ENCODE results near the gene TBC1D22B. TPM values are rescaled to one million over a fixed set of nuclear protein-coding genes. Genes with fewer than 3 reads are reported as not detected.

TBC1D22B gene
- total RNA-seq, 2 experiments from 2014 or later = 12.1 to 12.3 TPM

GRCh38 chr6:37362101-37362828 lies 104.7 kb downstream of the TBC1D22B start:
- CTCF ChIA-PET = interaction anchor here (0.6 to 1.7 kb wide), 4 partner anchors 10 to 37 kb away, joined by 3 to 7 read pairs (median 4); no protein-coding TSS in a partner anchor
- ATAC-seq (no peak), DNase-seq (no peak)
- Mint-ChIP-seq H3K36me3 (ENCODE audit: low read depth) (peaks cover 6% of the 10 kb centered on the region), H3K4me3 (no peak overlapping the region), H3K4me1 (ENCODE audit: low read depth) (peaks cover 7% of the 10 kb centered on the region), H3K27ac (no peak overlapping the region), H3K27me3 (no peaks in the 10 kb centered on the region), H3K9me3 (no peaks in the 10 kb centered on the region)
- TF ChIP-seq CTCF (IDR thresholded peaks at IDR 0.05) = no peak
- intact Hi-C loops (cut with micrococcal nuclease) = no loop called here
- POLR2A ChIA-PET = interaction anchor here (0.7 to 1.5 kb wide), 3 partner anchors 8 to 11 kb away, joined by 3 to 5 read pairs (median 4); partner anchors contain the start of gene RNF8

GRCh38 chr6:37365791-37366190 lies 108.2 kb downstream of the TBC1D22B start:
- CTCF ChIA-PET = interaction anchor here (0.7 to 3.7 kb wide), 5 partner anchors 9 to 126 kb away, joined by 3 to 14 read pairs (median 3); no protein-coding TSS in a partner anchor
- Mint-ChIP-seq H3K27me3 (no peaks in the 10 kb centered on the region), H3K27ac (no peak overlapping the region), H3K9me3 (no peaks in the 10 kb centered on the region), H3K36me3 (ENCODE audit: low read depth) (peaks cover 12% of the 10 kb centered on the region), H3K4me3 (no peak overlapping the region), H3K4me1 (ENCODE audit: low read depth) (peaks cover 5% of the 10 kb centered on the region)
- ATAC-seq (no peak), DNase-seq (no peak)
- intact Hi-C loops (cut with micrococcal nuclease) = no loop called here
- POLR2A ChIA-PET = interaction anchor here (0.7 kb wide), 1 partner anchor 23 kb away, joined by 3 read pairs; no protein-coding TSS in a partner anchor
- TF ChIP-seq CTCF (IDR thresholded peaks at IDR 0.05) = no peak

- Mint-ChIP-seq H3K36me3 (ENCODE audit: low read depth) (peaks cover 7% of the 10 kb centered on the region), H3K27me3 (no peaks in the 10 kb centered on the region), H3K9me3 (no peaks in the 10 kb centered on the region), H3K27ac (no peak overlapping the region), H3K4me1 (ENCODE audit: low read depth) (peaks cover 5% of the 10 kb centered on the region), H3K4me3 (no peak overlapping the region)
- TF ChIP-seq CTCF (IDR thresholded peaks at IDR 0.05) = no peak
- ATAC-seq (no peak), DNase-seq (no peak)
- CTCF ChIA-PET = interaction anchor here (0.5 to 3.7 kb wide), 4 partner anchors 15 to 199 kb away, joined by 3 to 14 read pairs (median 6); no protein-coding TSS in a partner anchor
- POLR2A ChIA-PET = interaction anchor here (1.0 kb wide), 1 partner anchor 50 kb away, joined by 4 read pairs; no protein-coding TSS in a partner anchor
- intact Hi-C loops (cut with micrococcal nuclease) = no loop called here
Measured at GRCh38 chr6:37366910-37367309, 109.3 kb downstream of the TBC1D22B start.

GRCh38 chr6:37368961-37369320 lies 111.4 kb downstream of the TBC1D22B start:
- ATAC-seq (no peak), DNase-seq (no peak)
- H3K36me3 Mint-ChIP-seq (ENCODE audit: low read depth) = peaks cover 7% of the 10 kb centered on the region
- peak overlapping the region; percentile 44 for H3K27ac Mint-ChIP-seq
- no peaks in the 10 kb centered on the region for H3K27me3 Mint-ChIP-seq
- peaks cover 5% of the 10 kb centered on the region for H3K4me1 Mint-ChIP-seq (ENCODE audit: low read depth)
- no peaks in the 10 kb centered on the region for H3K9me3 Mint-ChIP-seq
- H3K4me3 Mint-ChIP-seq = no peak overlapping the region
- no peak for TF ChIP-seq CTCF (IDR thresholded peaks at IDR 0.05)
- intact Hi-C loops (cut with micrococcal nuclease) = no loop called here
- POLR2A ChIA-PET = no interaction called here
- CTCF ChIA-PET = interaction anchor here (1.1 kb wide), 2 partner anchors 10 to 13 kb away, joined by 3 to 4 read pairs; no protein-coding TSS in a partner anchor
